Measurements from ENCODE around the gene BTBD9.

BTBD9 gene

DNA sequence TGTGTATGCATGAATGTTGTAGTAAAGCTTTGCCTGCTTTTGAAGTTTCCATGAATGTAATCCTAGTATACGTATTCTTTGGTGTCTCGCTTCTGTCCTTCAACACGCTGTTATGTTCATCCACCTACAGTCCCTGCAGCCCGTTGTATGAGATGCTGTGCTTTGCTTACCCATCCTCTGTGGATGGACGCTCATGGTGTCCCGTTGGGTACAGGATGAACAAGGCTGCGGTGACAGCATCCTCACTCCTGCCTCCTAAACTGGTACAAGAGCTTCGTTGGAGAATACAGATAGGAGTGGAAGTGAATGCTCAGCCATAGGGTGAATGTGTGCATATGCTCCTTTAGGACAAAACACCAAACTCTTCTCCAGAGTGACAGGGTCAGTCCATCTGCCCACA lies 454.0 kb downstream of the BTBD9 start:
- H3K4me2 ChIP-seq (ENCODE audit: low read length): no peak overlapping the region
- no peak overlapping the region for H3K27ac ChIP-seq (ENCODE audit: low read depth, low read length)
- peaks cover 1% of the 10 kb centered on the region for H3K36me3 ChIP-seq (ENCODE audit: control insufficient read depth, insufficient read depth, low read length)
- H3K79me1 ChIP-seq (ENCODE audit: low read length): no peaks in the 10 kb centered on the region
- H2BK5ac ChIP-seq (ENCODE audit: low read length): no peak overlapping the region
- H2BK15ac ChIP-seq (replicated peaks; ENCODE audit: low read depth): no peak overlapping the region
- no peak overlapping the region for H3K4ac ChIP-seq (ENCODE audit: low read depth, low read length)
- no peaks in the 10 kb centered on the region for H3K79me2 ChIP-seq (ENCODE audit: control insufficient read depth, insufficient read depth, low read length)
- no peak overlapping the region for H3K4me3 ChIP-seq (ENCODE audit: low read length)
- H2BK120ac ChIP-seq (ENCODE audit: low read depth, low read length): no peak overlapping the region
- no peak overlapping the region for H3K9ac ChIP-seq (ENCODE audit: low read length)
- no peak overlapping the region for H4K8ac ChIP-seq (ENCODE audit: low read depth, low read length)
- H3K18ac ChIP-seq (ENCODE audit: low read length): no peak overlapping the region
- H3K23ac ChIP-seq (ENCODE audit: low read length): no peak overlapping the region
- WGBS (ENCODE audit: extremely low coverage, insufficient coverage, low lambda C conversion rate): no CpG with 5 or more reads among the region's 8 CpGs
- no peak for DNase-seq
- H4K5ac ChIP-seq (ENCODE audit: low read length): no peak overlapping the region
- peaks cover 1% of the 10 kb centered on the region for H3K4me1 ChIP-seq (ENCODE audit: control insufficient read depth, low read depth, low read length)
- peak overlapping the region; percentile 5 for H3K56ac ChIP-seq (ENCODE audit: low read length)
- no peak overlapping the region for H2AK5ac ChIP-seq (ENCODE audit: low read length)
- H3K27me3 ChIP-seq (ENCODE audit: insufficient read depth, low read length, poor library complexity): no peaks in the 10 kb centered on the region

DNA sequence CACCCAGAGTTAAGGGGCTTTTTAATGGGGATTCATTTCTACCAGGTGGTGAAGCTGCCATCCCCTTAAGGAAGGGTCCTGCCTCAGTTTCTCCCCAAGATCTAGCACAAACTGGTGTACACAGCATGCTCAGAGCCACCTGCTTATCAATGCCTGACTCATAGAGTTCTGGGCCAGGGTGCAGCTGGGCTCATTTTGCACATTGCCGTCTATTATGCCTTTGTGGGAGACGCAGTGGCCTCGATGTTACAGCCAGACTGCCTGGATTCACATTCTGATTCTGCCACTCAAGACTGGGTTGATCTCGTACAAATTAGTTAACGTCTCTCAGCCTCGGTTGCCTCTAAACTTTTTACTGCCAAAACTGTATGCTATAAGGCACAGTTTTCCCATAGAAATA lies 454.5 kb downstream of the BTBD9 start:
- no CpG with 5 or more reads among the region's 6 CpGs for WGBS (ENCODE audit: extremely low coverage, insufficient coverage, low lambda C conversion rate)
- no peak overlapping the region for H3K56ac ChIP-seq (ENCODE audit: low read length)
- no peak overlapping the region for H3K4ac ChIP-seq (ENCODE audit: low read depth, low read length)

DNA sequence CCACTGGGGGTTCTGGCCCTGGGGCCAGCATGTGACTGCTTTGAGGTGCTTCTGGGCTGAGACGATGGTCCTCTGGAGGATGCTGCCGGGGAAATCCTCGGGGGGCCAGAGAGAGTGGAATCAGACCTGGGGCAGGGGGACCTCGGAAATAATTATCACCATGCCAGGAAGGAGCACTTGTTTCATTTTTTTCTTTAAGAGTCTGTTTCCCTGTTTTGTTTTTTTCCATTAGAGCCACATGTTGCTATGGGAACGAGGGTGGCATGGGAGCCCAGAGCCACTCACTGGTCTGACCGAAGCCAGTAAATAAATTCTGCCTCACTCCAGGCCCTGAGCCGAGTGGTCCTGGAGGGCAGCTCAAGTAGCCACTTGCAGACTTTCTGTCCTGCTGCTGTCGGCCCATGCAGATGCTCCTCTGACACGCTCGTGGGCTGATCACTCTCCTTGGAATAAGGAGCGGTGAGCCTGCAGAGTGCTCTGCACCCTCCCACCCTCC lies 455.1 kb downstream of the BTBD9 start:
- H4K8ac ChIP-seq (ENCODE audit: low read depth, low read length): no peak overlapping the region
- H3K4me2 ChIP-seq (ENCODE audit: low read length): no peak overlapping the region
- no CpG with 5 or more reads among the region's 11 CpGs for WGBS (ENCODE audit: extremely low coverage, insufficient coverage, low lambda C conversion rate)
- H2BK15ac ChIP-seq (replicated peaks; ENCODE audit: low read depth): no peak overlapping the region
- no peak overlapping the region for H2AK5ac ChIP-seq (ENCODE audit: low read length)
- H3K79me1 ChIP-seq (ENCODE audit: low read length): no peaks in the 10 kb centered on the region
- peaks cover 1% of the 10 kb centered on the region for H3K36me3 ChIP-seq (ENCODE audit: control insufficient read depth, insufficient read depth, low read length)
- no peak overlapping the region for H3K23ac ChIP-seq (ENCODE audit: low read length)
- no peak overlapping the region for H3K56ac ChIP-seq (ENCODE audit: low read length)
- no peak overlapping the region for H3K9ac ChIP-seq (ENCODE audit: low read length)
- H3K4me3 ChIP-seq (ENCODE audit: low read length): no peak overlapping the region
- no peak overlapping the region for H3K18ac ChIP-seq (ENCODE audit: low read length)
- no peaks in the 10 kb centered on the region for H3K79me2 ChIP-seq (ENCODE audit: control insufficient read depth, insufficient read depth, low read length)
- H2BK120ac ChIP-seq (ENCODE audit: low read depth, low read length): no peak overlapping the region
- no peak overlapping the region for H4K5ac ChIP-seq (ENCODE audit: low read length)
- no peaks in the 10 kb centered on the region for H3K27me3 ChIP-seq (ENCODE audit: insufficient read depth, low read length, poor library complexity)
- no peak overlapping the region for H2BK5ac ChIP-seq (ENCODE audit: low read length)
- no peak overlapping the region for H3K27ac ChIP-seq (ENCODE audit: low read depth, low read length)
- no peak for DNase-seq
- H3K4ac ChIP-seq (ENCODE audit: low read depth, low read length): no peak overlapping the region
- peaks cover 1% of the 10 kb centered on the region for H3K4me1 ChIP-seq (ENCODE audit: control insufficient read depth, low read depth, low read length)

More for the DNA sequence above, 454.5 kb downstream of the BTBD9 start:
- no peak overlapping the region for H4K8ac ChIP-seq (ENCODE audit: low read depth, low read length)
- H3K4me2 ChIP-seq (ENCODE audit: low read length): no peak overlapping the region
- H3K27ac ChIP-seq (ENCODE audit: low read depth, low read length): no peak overlapping the region
- no peak for DNase-seq
- no peak overlapping the region for H2BK15ac ChIP-seq (replicated peaks; ENCODE audit: low read depth)
- H3K9ac ChIP-seq (ENCODE audit: low read length): no peak overlapping the region
- H3K79me1 ChIP-seq (ENCODE audit: low read length): no peaks in the 10 kb centered on the region
- H3K18ac ChIP-seq (ENCODE audit: low read length): no peak overlapping the region
- no peaks in the 10 kb centered on the region for H3K79me2 ChIP-seq (ENCODE audit: control insufficient read depth, insufficient read depth, low read length)
- H2BK5ac ChIP-seq (ENCODE audit: low read length): no peak overlapping the region
- H2AK5ac ChIP-seq (ENCODE audit: low read length): no peak overlapping the region
- H3K27me3 ChIP-seq (ENCODE audit: insufficient read depth, low read length, poor library complexity): no peaks in the 10 kb centered on the region
- no peak overlapping the region for H2BK120ac ChIP-seq (ENCODE audit: low read depth, low read length)
- H3K36me3 ChIP-seq (ENCODE audit: control insufficient read depth, insufficient read depth, low read length): peaks cover 1% of the 10 kb centered on the region
- no peak overlapping the region for H3K4me3 ChIP-seq (ENCODE audit: low read length)
- no peak overlapping the region for H4K5ac ChIP-seq (ENCODE audit: low read length)
- H3K23ac ChIP-seq (ENCODE audit: low read length): no peak overlapping the region
- H3K4me1 ChIP-seq (ENCODE audit: control insufficient read depth, low read depth, low read length): peaks cover 1% of the 10 kb centered on the region

- no peaks in the 10 kb centered on the region for H3K27me3 ChIP-seq (ENCODE audit: insufficient read depth, low read length, poor library complexity)
- no peaks in the 10 kb centered on the region for H3K79me2 ChIP-seq (ENCODE audit: control insufficient read depth, insufficient read depth, low read length)
- DNase-seq: no peak
Measured at GRCh38 chr6:38183856-38184584, 455.7 kb downstream of the BTBD9 start.

DNA sequence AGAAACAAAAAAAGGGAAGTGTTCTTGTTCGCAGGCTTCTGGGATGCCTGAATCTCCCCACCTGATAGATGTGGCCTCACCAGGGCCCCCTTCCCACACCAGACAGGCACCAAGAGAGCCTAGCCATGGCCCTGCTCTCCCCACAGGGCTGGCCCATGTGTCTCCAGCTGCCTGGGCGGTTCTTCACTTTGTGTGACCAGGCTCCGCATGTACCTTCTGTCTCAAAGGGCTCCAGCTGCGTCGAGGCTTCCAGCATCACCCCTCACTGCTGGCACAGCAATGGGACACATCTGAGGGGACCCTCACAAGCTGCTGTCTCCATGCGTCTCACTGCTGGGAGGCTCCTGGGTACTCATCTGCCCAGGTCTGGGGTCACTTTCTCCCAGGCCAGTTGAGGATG lies 457.3 kb downstream of the BTBD9 start:
- no peak for DNase-seq
- H3K4me1 ChIP-seq (ENCODE audit: control insufficient read depth, low read depth, low read length): peaks cover under 1% of the 10 kb centered on the region
- no peak overlapping the region for H3K4ac ChIP-seq (ENCODE audit: low read depth, low read length)
- no CpG with 5 or more reads among the region's 6 CpGs for WGBS (ENCODE audit: extremely low coverage, insufficient coverage, low lambda C conversion rate)
- H4K5ac ChIP-seq (ENCODE audit: low read length): no peak overlapping the region
- H4K8ac ChIP-seq (ENCODE audit: low read depth, low read length): no peak overlapping the region
- no peaks in the 10 kb centered on the region for H3K79me2 ChIP-seq (ENCODE audit: control insufficient read depth, insufficient read depth, low read length)
- H3K27me3 ChIP-seq (ENCODE audit: insufficient read depth, low read length, poor library complexity): no peaks in the 10 kb centered on the region
- no peak overlapping the region for H2AK5ac ChIP-seq (ENCODE audit: low read length)
- no peak overlapping the region for H3K4me3 ChIP-seq (ENCODE audit: low read length)
- no peak overlapping the region for H2BK15ac ChIP-seq (replicated peaks; ENCODE audit: low read depth)
- no peak overlapping the region for H3K9ac ChIP-seq (ENCODE audit: low read length)
- H3K56ac ChIP-seq (ENCODE audit: low read length): no peak overlapping the region
- no peak overlapping the region for H3K18ac ChIP-seq (ENCODE audit: low read length)
- no peak overlapping the region for H3K23ac ChIP-seq (ENCODE audit: low read length)
- H3K79me1 ChIP-seq (ENCODE audit: low read length): no peaks in the 10 kb centered on the region
- H3K36me3 ChIP-seq (ENCODE audit: control insufficient read depth, insufficient read depth, low read length): peaks cover 1% of the 10 kb centered on the region
- H2BK5ac ChIP-seq (ENCODE audit: low read length): no peak overlapping the region
- H3K27ac ChIP-seq (ENCODE audit: low read depth, low read length): no peak overlapping the region
- no peak overlapping the region for H3K4me2 ChIP-seq (ENCODE audit: low read length)
- H2BK120ac ChIP-seq (ENCODE audit: low read depth, low read length): no peak overlapping the region

More at GRCh38 chr6:38183856-38184584, 455.7 kb downstream of the BTBD9 start:
- H3K27ac ChIP-seq (ENCODE audit: low read depth, low read length): no peak overlapping the region
- no peak overlapping the region for H3K4me2 ChIP-seq (ENCODE audit: low read length)
- H2BK5ac ChIP-seq (ENCODE audit: low read length): no peak overlapping the region
- no peak overlapping the region for H3K23ac ChIP-seq (ENCODE audit: low read length)
- no peak overlapping the region for H3K18ac ChIP-seq (ENCODE audit: low read length)
- H2BK120ac ChIP-seq (ENCODE audit: low read depth, low read length): no peak overlapping the region
- H2AK5ac ChIP-seq (ENCODE audit: low read length): no peak overlapping the region
- no peak overlapping the region for H4K8ac ChIP-seq (ENCODE audit: low read depth, low read length)
- H3K9ac ChIP-seq (ENCODE audit: low read length): no peak overlapping the region
- no peak overlapping the region for H3K4ac ChIP-seq (ENCODE audit: low read depth, low read length)
- WGBS (ENCODE audit: extremely low coverage, insufficient coverage, low lambda C conversion rate): no CpG with 5 or more reads among the region's 13 CpGs
- no peak overlapping the region for H3K4me3 ChIP-seq (ENCODE audit: low read length)
- no peak overlapping the region for H2BK15ac ChIP-seq (replicated peaks; ENCODE audit: low read depth)
- H3K56ac ChIP-seq (ENCODE audit: low read length): no peak overlapping the region
- no peak overlapping the region for H4K5ac ChIP-seq (ENCODE audit: low read length)
- peaks cover 1% of the 10 kb centered on the region for H3K36me3 ChIP-seq (ENCODE audit: control insufficient read depth, insufficient read depth, low read length)
- no peaks in the 10 kb centered on the region for H3K79me1 ChIP-seq (ENCODE audit: low read length)
- H3K4me1 ChIP-seq (ENCODE audit: control insufficient read depth, low read depth, low read length): peaks cover 1% of the 10 kb centered on the region

DNA sequence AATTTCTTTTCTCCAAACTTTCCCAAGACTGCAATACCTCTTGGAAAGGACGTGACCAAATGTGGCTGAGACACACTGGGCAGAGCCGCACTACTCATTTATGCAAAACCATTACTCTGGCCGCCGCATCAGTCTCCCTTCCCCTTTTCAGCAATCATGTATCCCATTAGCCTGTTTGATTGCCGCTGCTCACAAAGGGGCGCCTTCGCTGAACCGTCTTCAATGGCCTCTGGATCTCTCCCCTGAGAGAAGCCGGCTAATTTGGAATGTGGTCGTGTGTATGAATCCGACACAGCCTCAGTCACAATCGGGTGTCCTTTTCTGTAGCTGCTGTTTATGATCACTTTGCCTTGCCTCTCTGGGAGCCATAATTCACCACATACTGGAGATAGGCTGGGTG lies 459.1 kb downstream of the BTBD9 start:
- H3K18ac ChIP-seq (ENCODE audit: low read length): no peak overlapping the region
- H4K8ac ChIP-seq (ENCODE audit: low read depth, low read length): no peak overlapping the region
- H3K23ac ChIP-seq (ENCODE audit: low read length): no peak overlapping the region
- H3K27me3 ChIP-seq (ENCODE audit: insufficient read depth, low read length, poor library complexity): no peaks in the 10 kb centered on the region
- H2BK15ac ChIP-seq (replicated peaks; ENCODE audit: low read depth): no peak overlapping the region
- no peaks in the 10 kb centered on the region for H3K36me3 ChIP-seq (ENCODE audit: control insufficient read depth, insufficient read depth, low read length)
- H3K4me1 ChIP-seq (ENCODE audit: control insufficient read depth, low read depth, low read length): peaks cover 7% of the 10 kb centered on the region
- WGBS (ENCODE audit: extremely low coverage, insufficient coverage, low lambda C conversion rate): no CpG with 5 or more reads among the region's 12 CpGs
- H2BK5ac ChIP-seq (ENCODE audit: low read length): no peak overlapping the region
- H3K9ac ChIP-seq (ENCODE audit: low read length): no peak overlapping the region
- no peak overlapping the region for H2BK120ac ChIP-seq (ENCODE audit: low read depth, low read length)
- H3K56ac ChIP-seq (ENCODE audit: low read length): no peak overlapping the region
- H3K79me1 ChIP-seq (ENCODE audit: low read length): no peaks in the 10 kb centered on the region
- H3K4me3 ChIP-seq (ENCODE audit: low read length): no peak overlapping the region
- no peak overlapping the region for H3K4me2 ChIP-seq (ENCODE audit: low read length)
- no peaks in the 10 kb centered on the region for H3K79me2 ChIP-seq (ENCODE audit: control insufficient read depth, insufficient read depth, low read length)
- no peak overlapping the region for H3K27ac ChIP-seq (ENCODE audit: low read depth, low read length)
- H4K5ac ChIP-seq (ENCODE audit: low read length): no peak overlapping the region
- no peak for DNase-seq
- H2AK5ac ChIP-seq (ENCODE audit: low read length): no peak overlapping the region
- H3K4ac ChIP-seq (ENCODE audit: low read depth, low read length): no peak overlapping the region
